Measurements from ENCODE around the gene CSNK1G2. TPM values are rescaled to one million over a fixed set of nuclear protein-coding genes. Genes with fewer than 3 reads are reported as not detected.

CSNK1G2 gene
- total RNA-seq, 1 donor from 2014 or later = 38.8 TPM

GRCh38 chr19:2022289-2022688 is 81.3 kb downstream of the CSNK1G2 start:
- ATAC-seq = no peak

- ATAC-seq = no peak
Measured at GRCh38 chr19:2026770-2027169, 85.8 kb downstream of the CSNK1G2 start.

GRCh38 chr19:2027361-2027760 is 86.4 kb downstream of the CSNK1G2 start:
- no peak for ATAC-seq

Other genes with a start within 250 kb of the CSNK1G2 start
- not detected for gene ONECUT3, start 187.7 kb upstream of the CSNK1G2 start, total RNA-seq
- 1.8 TPM for gene ATP8B3, start 128.9 kb upstream of the CSNK1G2 start, total RNA-seq
- gene REXO1, start 92.7 kb upstream of the CSNK1G2 start, total RNA-seq = 16.9 TPM
- 23.4 TPM for gene KLF16, start 77.6 kb upstream of the CSNK1G2 start, total RNA-seq
- 50.9 TPM for gene ABHD17A, start 55.7 kb upstream of the CSNK1G2 start, total RNA-seq
- 5.5 TPM for gene ADAT3, start 35.8 kb upstream of the CSNK1G2 start, total RNA-seq
- 45.6 TPM for gene SCAMP4, start 35.8 kb upstream of the CSNK1G2 start, total RNA-seq
- gene BTBD2, start 74.5 kb downstream of the CSNK1G2 start, total RNA-seq = 68.6 TPM
- gene MKNK2, start 110.1 kb downstream of the CSNK1G2 start, total RNA-seq = 311 TPM
- gene MOB3A, start 155.2 kb downstream of the CSNK1G2 start, total RNA-seq = 28.1 TPM
- gene IZUMO4, start 155.7 kb downstream of the CSNK1G2 start, total RNA-seq = 4.7 TPM
- gene AP3D1, start 210.4 kb downstream of the CSNK1G2 start, total RNA-seq = 84.2 TPM
- 20.8 TPM for gene DOT1L, start 222.8 kb downstream of the CSNK1G2 start, total RNA-seq